WTC11 (cell line): Measurements from ENCODE around the gene STRADA. TPM values are rescaled to one million over a fixed set of nuclear protein-coding genes. Genes with fewer than 3 reads are reported as not detected.
A peak's percentile ranks its signal among the peaks of the same experiment; 100 is the strongest.

Experiments used
- ATAC-seq: fragments of 200-7000 bp; cut with Tn5 transposase; 2 replicates; pipeline ENCODE4 v1.10.0; 2021; ENCODE audit warnings: mild to moderate bottlenecking, moderate library complexity
- CTCF ChIA-PET: fragments of 300-600 bp; sonication (Branson Sonifier 250); formaldehyde crosslinking; loops from one replicate; lab custom pipeline; 2021; ENCODE audit warnings: antibody characterized with exemption; lab: Charles Lee
- POLR2A ChIA-PET: fragments of 350-600 bp; sonication (Branson Sonifier 250); formaldehyde crosslinking; loops from one replicate; lab custom pipeline; 2021; ENCODE audit warnings: antibody characterized with exemption; lab: Charles Lee
- DNase-seq: peaks from one replicate; pipeline ENCODE4 v3.0.0; 2021; ENCODE audit warnings: low spot score
- H3K27ac Mint-ChIP-seq: 2 replicates; pipeline ENCODE4 v1.8.0; 2021; ENCODE audit warnings: mixed read lengths
- H3K27me3 Mint-ChIP-seq: 2 replicates; pipeline ENCODE4 v1.8.0; 2021; ENCODE audit warnings: low read depth, mild to moderate bottlenecking, moderate library complexity, mixed read lengths
- H3K36me3 Mint-ChIP-seq: 2 replicates; pipeline ENCODE4 v1.8.0; 2021; ENCODE audit warnings: mixed read lengths
- H3K4me1 Mint-ChIP-seq: 2 replicates; pipeline ENCODE4 v1.8.0; 2022; ENCODE audit warnings: mixed read lengths
- H3K4me3 Mint-ChIP-seq: 2 replicates; pipeline ENCODE4 v1.8.0; 2021; ENCODE audit warnings: mild to moderate bottlenecking, moderate library complexity, mixed read lengths
- H3K9me3 Mint-ChIP-seq: 2 replicates; pipeline ENCODE4 v1.8.0; 2021; ENCODE audit warnings: mixed read lengths
- ESRRA ChIP-seq: sonication (generic); formaldehyde crosslinking; IDR thresholded peaks from 2 replicates; pipeline ENCODE4 v1.8.1; 2022; ENCODE audit warnings: mild to moderate bottlenecking, missing genetic modification reagents, borderline replicate concordance
- FOXK1 ChIP-seq: sonication (generic); formaldehyde crosslinking; IDR thresholded peaks from 2 replicates; pipeline ENCODE4 v1.8.0; 2022; ENCODE audit warnings: mild to moderate bottlenecking, moderate library complexity, missing genetic modification reagents
- MXD4 ChIP-seq: fragments of 250-450 bp; sonication (Bioruptor Pico); IDR thresholded peaks from 2 replicates; pipeline ENCODE4 v1.8.0; 2021; ENCODE audit warnings: mild to moderate bottlenecking, moderate library complexity, borderline replicate concordance
- PRRX2 ChIP-seq: fragments of 250-450 bp; sonication (Bioruptor Pico); IDR thresholded peaks from 2 replicates; pipeline ENCODE4 v1.8.0; 2021; ENCODE audit warnings: mild to moderate bottlenecking
- SP1 ChIP-seq: sonication (generic); formaldehyde crosslinking; conservative IDR thresholded peaks from 2 replicates; pipeline ENCODE4 v1.8.1; 2022; ENCODE audit warnings: missing genetic modification reagents
- ZNF281 ChIP-seq: sonication (generic); formaldehyde crosslinking; IDR thresholded peaks from 2 replicates; pipeline ENCODE4 v1.8.0; 2023; ENCODE audit warnings: mild to moderate bottlenecking, missing genetic modification reagents
- ZNF512 ChIP-seq: sonication (generic); formaldehyde crosslinking; IDR thresholded peaks from 2 replicates; pipeline ENCODE4 v1.8.1; 2022; ENCODE audit warnings: missing genetic modification reagents, borderline replicate concordance
- total RNA-seq: library from RNA; stranded (reverse); gene quantifications from 3 replicates; pipeline ENCODE4 v1.2.3, GENCODE V29; 2021
- TF ChIP-seq, protein P1 (sequence below): fragments of 250-450 bp; sonication (Bioruptor Pico); IDR thresholded peaks from 2 replicates; pipeline ENCODE4 v2.1.2; 2022; ENCODE audit warnings: mild to moderate bottlenecking, moderate library complexity
- TF ChIP-seq, protein P2 (sequence below): sonication (generic); formaldehyde crosslinking; IDR thresholded peaks from 2 replicates; pipeline ENCODE4 v1.8.0; 2022; ENCODE audit warnings: mild to moderate bottlenecking, missing genetic modification reagents
- TF ChIP-seq, protein P3 (sequence below): sonication (generic); formaldehyde crosslinking; IDR thresholded peaks from 2 replicates; pipeline ENCODE4 v1.8.1; 2022; ENCODE audit warnings: low read depth, missing genetic modification reagents, borderline replicate concordance

Gene STRADA
- total RNA-seq, 1 experiment from 2014 or later, result 36.6 TPM

DNA sequence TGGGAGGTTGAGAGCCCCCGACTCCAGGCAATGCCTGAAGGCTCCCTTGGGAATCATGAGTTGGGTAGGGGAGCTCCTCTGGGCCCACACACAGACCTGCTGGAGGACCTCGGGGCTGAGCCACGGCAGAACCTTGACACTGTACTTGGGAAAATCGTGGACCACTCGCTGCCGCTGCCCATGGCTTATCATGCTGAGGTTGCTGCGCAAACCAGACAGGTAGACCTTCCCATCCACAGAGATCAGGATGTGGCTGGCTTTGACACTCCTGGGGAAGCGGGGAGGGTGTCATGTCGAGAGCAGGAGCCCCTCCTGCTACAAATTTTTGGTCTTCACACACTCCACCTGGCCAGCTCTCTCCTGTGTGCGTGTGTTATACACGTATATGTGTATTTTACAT, 34.4 kb downstream of the STRADA start:
- no peak overlapping the region for H3K4me3 Mint-ChIP-seq
- H3K27me3 Mint-ChIP-seq, result no peaks in the 10 kb centered on the region
- no peaks in the 10 kb centered on the region for H3K9me3 Mint-ChIP-seq
- POLR2A ChIA-PET, result interaction anchor here (0.6 kb wide), 2 partner anchors 85 to 133 kb away, joined by 4 to 5 read pairs; partner anchors contain the start of gene MAP3K3
- no peak overlapping the region for H3K27ac Mint-ChIP-seq
- H3K36me3 Mint-ChIP-seq, result peaks cover 39% of the 10 kb centered on the region
- peaks cover 12% of the 10 kb centered on the region for H3K4me1 Mint-ChIP-seq
- no peak for DNase-seq
- CTCF ChIA-PET, result no interaction called here
- TF ChIP-seq SP1 (CRISPR knock-in tag), result no peak
- TF ChIP-seq PRRX2, result no peak
- TF ChIP-seq ZNF512 (CRISPR knock-in tag), result no peak
- TF ChIP-seq ZNF281 (CRISPR knock-in tag), result no peak
- ATAC-seq, result no peak

DNA sequence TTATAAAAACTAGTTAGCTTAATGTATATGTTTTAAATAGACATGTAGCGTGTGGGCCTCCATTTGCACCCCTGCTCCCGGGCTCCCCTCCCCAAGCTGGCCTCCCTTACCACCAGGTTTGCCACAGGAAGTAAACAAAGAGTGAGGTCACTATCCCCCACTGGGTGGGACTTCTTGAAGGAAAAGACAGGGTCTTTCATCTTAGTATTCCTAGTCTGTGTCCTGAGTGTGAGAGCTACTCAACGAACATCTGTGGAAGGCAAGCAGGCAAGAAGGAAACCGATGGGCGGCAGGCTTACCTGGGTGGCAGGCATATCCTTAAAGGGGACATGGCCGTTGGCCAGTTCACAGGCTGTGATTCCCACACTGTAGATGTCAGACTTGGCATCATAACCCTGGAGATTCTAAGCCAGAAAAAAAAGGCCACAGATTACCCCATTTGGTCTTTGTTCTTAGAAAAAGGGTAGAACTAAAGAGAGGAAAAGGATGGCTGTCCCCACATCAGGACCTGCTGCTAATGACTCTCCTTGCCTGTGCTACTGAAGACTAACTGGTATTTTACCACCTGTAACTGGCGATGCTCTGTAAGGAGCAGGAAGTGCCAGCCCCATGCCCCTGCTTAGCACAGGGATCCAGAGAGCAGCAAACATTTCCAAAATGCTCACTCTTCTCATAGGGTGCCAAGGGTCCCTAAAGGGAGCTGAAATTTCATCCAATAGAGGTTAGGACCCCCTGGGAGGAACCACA, 35.1 kb downstream of the STRADA start:
- TF ChIP-seq ESRRA (no peak), FOXK1 (no peak)
- TF ChIP-seq, protein P1, sequence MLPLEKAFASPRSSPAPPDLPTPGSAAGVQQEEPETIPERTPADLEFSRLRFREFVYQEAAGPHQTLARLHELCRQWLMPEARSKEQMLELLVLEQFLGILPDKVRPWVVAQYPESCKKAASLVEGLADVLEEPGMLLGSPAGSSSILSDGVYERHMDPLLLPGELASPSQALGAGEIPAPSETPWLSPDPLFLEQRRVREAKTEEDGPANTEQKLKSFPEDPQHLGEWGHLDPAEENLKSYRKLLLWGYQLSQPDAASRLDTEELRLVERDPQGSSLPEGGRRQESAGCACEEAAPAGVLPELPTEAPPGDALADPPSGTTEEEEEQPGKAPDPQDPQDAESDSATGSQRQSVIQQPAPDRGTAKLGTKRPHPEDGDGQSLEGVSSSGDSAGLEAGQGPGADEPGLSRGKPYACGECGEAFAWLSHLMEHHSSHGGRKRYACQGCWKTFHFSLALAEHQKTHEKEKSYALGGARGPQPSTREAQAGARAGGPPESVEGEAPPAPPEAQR, result no peak
- TF ChIP-seq, protein P2, sequence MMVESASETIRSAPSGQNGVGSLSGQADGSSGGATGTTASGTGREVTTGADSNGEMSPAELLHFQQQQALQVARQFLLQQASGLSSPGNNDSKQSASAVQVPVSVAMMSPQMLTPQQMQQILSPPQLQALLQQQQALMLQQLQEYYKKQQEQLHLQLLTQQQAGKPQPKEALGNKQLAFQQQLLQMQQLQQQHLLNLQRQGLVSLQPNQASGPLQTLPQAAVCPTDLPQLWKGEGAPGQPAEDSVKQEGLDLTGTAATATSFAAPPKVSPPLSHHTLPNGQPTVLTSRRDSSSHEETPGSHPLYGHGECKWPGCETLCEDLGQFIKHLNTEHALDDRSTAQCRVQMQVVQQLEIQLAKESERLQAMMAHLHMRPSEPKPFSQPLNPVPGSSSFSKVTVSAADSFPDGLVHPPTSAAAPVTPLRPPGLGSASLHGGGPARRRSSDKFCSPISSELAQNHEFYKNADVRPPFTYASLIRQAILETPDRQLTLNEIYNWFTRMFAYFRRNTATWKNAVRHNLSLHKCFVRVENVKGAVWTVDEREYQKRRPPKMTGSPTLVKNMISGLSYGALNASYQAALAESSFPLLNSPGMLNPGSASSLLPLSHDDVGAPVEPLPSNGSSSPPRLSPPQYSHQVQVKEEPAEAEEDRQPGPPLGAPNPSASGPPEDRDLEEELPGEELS (CRISPR knock-in tag), result no peak
- TF ChIP-seq, all 79 proteins: peak for 0
- no peak for DNase-seq
- Mint-ChIP-seq H3K4me1 (peaks cover 16% of the 10 kb centered on the region), H3K27ac (no peak overlapping the region), H3K9me3 (no peaks in the 10 kb centered on the region), H3K27me3 (peaks cover 2% of the 10 kb centered on the region; the same call in 1 of the 2 replicates), H3K36me3 (peaks cover 39% of the 10 kb centered on the region), H3K4me3 (no peak overlapping the region)
- CTCF ChIA-PET, result no interaction called here
- POLR2A ChIA-PET, result interaction anchor here (0.6 kb wide), 1 partner anchor 134 kb away, joined by 5 read pairs; no protein-coding TSS in a partner anchor
- no peak for ATAC-seq

- peaks cover 6% of the 10 kb centered on the region; the same call in 1 of the 2 replicates for H3K27me3 Mint-ChIP-seq
- no peak overlapping the region for H3K4me3 Mint-ChIP-seq
- DNase-seq (no peak), ATAC-seq (no peak)
- H3K4me1 Mint-ChIP-seq, result peaks cover 21% of the 10 kb centered on the region
- peaks cover 39% of the 10 kb centered on the region for H3K36me3 Mint-ChIP-seq
- ChIA-PET POLR2A (no interaction called here), CTCF (no interaction called here)
- H3K9me3 Mint-ChIP-seq, result no peaks in the 10 kb centered on the region
- TF ChIP-seq MXD4 (CRISPR knock-in tag), result no peak
- H3K27ac Mint-ChIP-seq, result peak overlapping the region; percentile 48; the same call in 1 of the 2 replicates
Measured at GRCh38 chr17:63705657-63706056, 35.9 kb downstream of the STRADA start.

DNA sequence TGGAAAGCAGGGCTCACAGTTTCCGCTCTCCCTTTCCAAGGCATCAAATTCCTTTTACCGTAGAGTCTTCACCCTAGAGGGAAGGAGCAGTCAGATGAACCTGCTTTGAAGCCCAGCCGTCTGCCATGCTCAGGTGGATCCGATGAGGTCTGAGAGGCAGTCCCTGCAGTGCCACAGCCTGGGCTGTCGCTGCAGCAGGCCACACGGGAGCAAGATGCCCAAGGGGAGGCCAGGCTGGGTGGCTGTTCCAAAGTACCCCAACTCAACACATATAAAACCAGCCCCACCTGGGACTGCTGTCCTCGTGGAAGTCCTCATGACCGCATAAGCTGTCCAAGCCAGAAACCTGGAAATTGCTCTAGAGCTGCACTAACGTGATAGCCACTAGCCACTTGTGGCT, 36.8 kb downstream of the STRADA start:
- DNase-seq (no peak), ATAC-seq (no peak)
- Mint-ChIP-seq H3K4me1 (peaks cover 21% of the 10 kb centered on the region), H3K27me3 (peaks cover 6% of the 10 kb centered on the region; the same call in 1 of the 2 replicates)
- ChIA-PET CTCF (no interaction called here), POLR2A (no interaction called here)
- TF ChIP-seq, protein P3, sequence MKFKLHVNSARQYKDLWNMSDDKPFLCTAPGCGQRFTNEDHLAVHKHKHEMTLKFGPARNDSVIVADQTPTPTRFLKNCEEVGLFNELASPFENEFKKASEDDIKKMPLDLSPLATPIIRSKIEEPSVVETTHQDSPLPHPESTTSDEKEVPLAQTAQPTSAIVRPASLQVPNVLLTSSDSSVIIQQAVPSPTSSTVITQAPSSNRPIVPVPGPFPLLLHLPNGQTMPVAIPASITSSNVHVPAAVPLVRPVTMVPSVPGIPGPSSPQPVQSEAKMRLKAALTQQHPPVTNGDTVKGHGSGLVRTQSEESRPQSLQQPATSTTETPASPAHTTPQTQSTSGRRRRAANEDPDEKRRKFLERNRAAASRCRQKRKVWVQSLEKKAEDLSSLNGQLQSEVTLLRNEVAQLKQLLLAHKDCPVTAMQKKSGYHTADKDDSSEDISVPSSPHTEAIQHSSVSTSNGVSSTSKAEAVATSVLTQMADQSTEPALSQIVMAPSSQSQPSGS, result no peak
- TF ChIP-seq, all 79 proteins: peak for 0
- H3K36me3 Mint-ChIP-seq, result peaks cover 31% of the 10 kb centered on the region
- H3K9me3 Mint-ChIP-seq, result no peaks in the 10 kb centered on the region
- H3K27ac Mint-ChIP-seq, result no peak overlapping the region
- no peak overlapping the region for H3K4me3 Mint-ChIP-seq
